Measurements from ENCODE around the gene TTLL11.
"Not testable (repeated sequence)": the region's sequence is repeated elsewhere in the genome, so short reads cannot be mapped to it uniquely, and the experiment has no call there.

The TTLL11 gene

GRCh38 chr9:122075135-122076030, 17.7 kb downstream of the TTLL11 start:
- TF ChIP-seq CTCF (IDR thresholded peaks at IDR 0.05; ENCODE audit: extremely low read depth, missing control alignments): no peak

GRCh38 chr9:122071715-122072114, 21.4 kb downstream of the TTLL11 start:
- no peak for DNase-seq (ENCODE audit: low spot score)
- TF ChIP-seq CTCF (IDR thresholded peaks at IDR 0.05; ENCODE audit: extremely low read depth, missing control alignments): no peak

More at GRCh38 chr9:122075135-122076030, 17.7 kb downstream of the TTLL11 start:
- DNase-seq (ENCODE audit: low spot score): no peak

GRCh38 chr9:122070728-122071515, 22.2 kb downstream of the TTLL11 start:
- DNase-seq (ENCODE audit: low spot score): no peak
- no peak for TF ChIP-seq CTCF (IDR thresholded peaks at IDR 0.05; ENCODE audit: extremely low read depth, missing control alignments)

GRCh38 chr9:122066680-122067079, 26.4 kb downstream of the TTLL11 start:
- not testable (repeated sequence) for DNase-seq (ENCODE audit: low spot score)

GRCh38 chr9:122065923-122066629, 27.0 kb downstream of the TTLL11 start:
- DNase-seq (ENCODE audit: low spot score): no peak

GRCh38 chr9:122060481-122060880, 32.6 kb downstream of the TTLL11 start:
- no peak for DNase-seq (ENCODE audit: low spot score)
- TF ChIP-seq CTCF (IDR thresholded peaks at IDR 0.05; ENCODE audit: extremely low read depth, missing control alignments): no peak

More at GRCh38 chr9:122065923-122066629, 27.0 kb downstream of the TTLL11 start:
- no peak for TF ChIP-seq CTCF (IDR thresholded peaks at IDR 0.05; ENCODE audit: extremely low read depth, missing control alignments)

GRCh38 chr9:122059955-122060324, 33.2 kb downstream of the TTLL11 start:
- no peak for TF ChIP-seq CTCF (IDR thresholded peaks at IDR 0.05; ENCODE audit: extremely low read depth, missing control alignments)
- DNase-seq (ENCODE audit: low spot score): no peak
